HG03066 (cell line): ENCODE data around the gene SHISA9.
"Not testable (repeated sequence)": the region's sequence is repeated elsewhere in the genome, so short reads cannot be mapped to it uniquely, and the experiment has no call there.

Source experiments
- ATAC-seq: cut with Tn5 transposase; IDR thresholded peaks from one replicate; pipeline ENCODE4 v1.9.1; 2021; ENCODE audit warnings: low read depth; ENCODE audit not compliant: unreplicated experiment

SHISA9 gene

GRCh38 chr16:12899529-12900143, 1.8 kb upstream of the SHISA9 start:
- ATAC-seq = no peak

GRCh38 chr16:12900156-12900555, 1.2 kb upstream of the SHISA9 start:
- ATAC-seq = no peak

GRCh38 chr16:12900599-12901203, 697 bp upstream of the SHISA9 start:
- no peak for ATAC-seq

GRCh38 chr16:12901204-12901596, 198 bp upstream of the SHISA9 start:
- ATAC-seq = no peak

- no peak for ATAC-seq
Observed at GRCh38 chr16:12902511-12903372, 1.3 kb downstream of the SHISA9 start.

- no peak for ATAC-seq
Observed at GRCh38 chr16:12903407-12904328, 2.3 kb downstream of the SHISA9 start.

GRCh38 chr16:12904329-12904671, 2.9 kb downstream of the SHISA9 start:
- ATAC-seq = no peak

- ATAC-seq = no peak
Observed at GRCh38 chr16:12906271-12906670, 4.9 kb downstream of the SHISA9 start.

- ATAC-seq = no peak
Observed at GRCh38 chr16:12906765-12907516, 5.5 kb downstream of the SHISA9 start.

- ATAC-seq = no peak
Observed at GRCh38 chr16:12907670-12908233, 6.4 kb downstream of the SHISA9 start.

- no peak for ATAC-seq
Observed at GRCh38 chr16:12917246-12917645, 15.8 kb downstream of the SHISA9 start.

- ATAC-seq = no peak
Observed at GRCh38 chr16:12917653-12918052, 16.3 kb downstream of the SHISA9 start.

- no peak for ATAC-seq
Observed at GRCh38 chr16:12920739-12921138, 19.3 kb downstream of the SHISA9 start.

- ATAC-seq = not testable (repeated sequence)
Observed at GRCh38 chr16:12923640-12924039, 22.2 kb downstream of the SHISA9 start.

- ATAC-seq = no peak
Observed at GRCh38 chr16:12925026-12925800, 23.8 kb downstream of the SHISA9 start.

- no peak for ATAC-seq
Observed at GRCh38 chr16:12927591-12927990, 26.2 kb downstream of the SHISA9 start.

GRCh38 chr16:12930881-12931280, 29.5 kb downstream of the SHISA9 start:
- no peak for ATAC-seq

GRCh38 chr16:12936391-12936790, 35.0 kb downstream of the SHISA9 start:
- ATAC-seq = no peak

GRCh38 chr16:12941896-12942295, 40.5 kb downstream of the SHISA9 start:
- ATAC-seq = no peak
